SK-N-SH treated with all-trans-retinoic acid at 6 μM for 48 hours (cell line): ENCODE measurements around the gene CMIP.

ENCODE experiments used
- CSDC2 ChIP-seq: fragments of 250-450 bp; sonication (Bioruptor Pico); IDR thresholded peaks from 2 replicates; pipeline ENCODE4 v1.5.0; 2020; ENCODE audit warnings: mild to moderate bottlenecking, moderate library complexity
- CSRNP3 ChIP-seq: fragments of 250-450 bp; sonication (Bioruptor Pico); IDR thresholded peaks from 2 replicates; pipeline ENCODE4 v1.5.1; 2021; ENCODE audit warnings: mild to moderate bottlenecking, moderate library complexity
- TSHZ2 ChIP-seq: fragments of 250-450 bp; sonication (Bioruptor Pico); IDR thresholded peaks from 2 replicates; pipeline ENCODE4 v1.5.0; 2020; ENCODE audit warnings: mild to moderate bottlenecking, moderate library complexity
- ZFP3 ChIP-seq: fragments of 250-450 bp; sonication (Bioruptor Pico); IDR thresholded peaks from 2 replicates; pipeline ENCODE4 v1.5.0; 2020; ENCODE audit warnings: mild to moderate bottlenecking, moderate library complexity

GRCh38 chr16:81740169-81740568 lies 295.6 kb downstream of the CMIP start:
- no peak for TF ChIP-seq CSDC2 (CRISPR knock-in tag)
- no peak for TF ChIP-seq TSHZ2 (CRISPR knock-in tag)
- no peak for TF ChIP-seq ZFP3 (CRISPR knock-in tag)
- TF ChIP-seq CSRNP3 (CRISPR knock-in tag): no peak
